Tibial nerve (tissue), 4 donors: Measurements from ENCODE around the gene ITGA2.

ENCODE experiments used
- CTCF ChIP-seq, 5 experiments: fragments of 200-600 bp in 3 of 5; fragments of 450-650 bp in 2 of 5; sonication (generic) in 3 of 5; IDR thresholded peaks; one replicate each; pipeline ENCODE4 v1.5.1; 2016 to 2019; ENCODE audit warnings: antibody characterized with exemption in 5 of 5, mild to moderate bottlenecking in 3 of 5, moderate library complexity in 2 of 5
- EP300 ChIP-seq, 2 donors: sonication (generic); formaldehyde crosslinking; IDR thresholded peaks; one replicate each; pipeline ENCODE4 v1.6.1; 2017; ENCODE audit warnings: antibody characterized with exemption in 2 of 2, mild to moderate bottlenecking in 1 of 2
- POLR2A ChIP-seq, 2 donors: fragments of 450-650 bp; IDR thresholded peaks; one replicate each; pipeline ENCODE4 v1.6.1; 2017; ENCODE audit warnings: antibody characterized with exemption in 2 of 2, mild to moderate bottlenecking in 2 of 2, moderate library complexity in 2 of 2

GRCh38 chr5:53080271-53080670, 91.1 kb downstream of the ITGA2 start:
- TF ChIP-seq CTCF (IDR thresholded peaks at IDR 0.05) (no peak), EP300 (IDR thresholded peaks at IDR 0.05) (no peak), POLR2A (IDR thresholded peaks at IDR 0.05) (no peak)
